H9 (cell line): ENCODE data around the gene KIAA0513. TPM values are rescaled to one million over a fixed set of nuclear protein-coding genes. Genes with fewer than 3 reads are reported as not detected.

Experiments used
- DNase-seq: peaks from one replicate; pipeline ENCODE4 v3.0.0-alpha.2; 2017
- H2AFZ ChIP-seq: one replicate; pipeline ENCODE4 v1.6.1; 2013; ENCODE audit warnings: mild to moderate bottlenecking, low read length, control low read depth, moderate library complexity
- H2AK5ac ChIP-seq: 2 replicates; pipeline ENCODE4 v1.6.1; 2013; ENCODE audit warnings: low read length, control low read depth, mixed read lengths; ENCODE audit not compliant: insufficient read length
- H2BK120ac ChIP-seq: one replicate; pipeline ENCODE4 v1.6.1; 2013; ENCODE audit warnings: low read depth, mild to moderate bottlenecking, low read length, control low read depth, inconsistent platforms; ENCODE audit not compliant: poor library complexity, severe bottlenecking
- H2BK12ac ChIP-seq: 2 replicates; pipeline ENCODE4 v1.6.1; 2013; ENCODE audit warnings: low read length, control low read depth, mixed read lengths, low read depth; ENCODE audit not compliant: insufficient read length
- H2BK15ac ChIP-seq: 2 replicates; pipeline ENCODE4 v1.6.1; 2013; ENCODE audit warnings: low read depth, low read length, control low read depth
- H2BK20ac ChIP-seq: one replicate; pipeline ENCODE4 v1.6.1; 2013; ENCODE audit warnings: low read depth, mild to moderate bottlenecking, low read length, control low read depth, inconsistent platforms; ENCODE audit not compliant: poor library complexity, severe bottlenecking
- H2BK5ac ChIP-seq: 2 replicates; pipeline ENCODE4 v1.6.1; 2013; ENCODE audit warnings: low read length, control low read depth, mixed read lengths; ENCODE audit not compliant: insufficient read length
- H3K14ac ChIP-seq: 2 replicates; pipeline ENCODE4 v1.6.1; 2013; ENCODE audit warnings: low read length, control low read depth; ENCODE audit not compliant: insufficient read depth
- H3K18ac ChIP-seq: 2 replicates; pipeline ENCODE4 v1.6.1; 2013; ENCODE audit warnings: low read depth, mild to moderate bottlenecking, mixed read lengths, low read length, control low read depth; ENCODE audit not compliant: insufficient read length
- H3K23ac ChIP-seq: 2 replicates; pipeline ENCODE4 v1.6.1; 2013; ENCODE audit warnings: low read length, control low read depth, mixed read lengths, low read depth; ENCODE audit not compliant: insufficient read length
- H3K23me2 ChIP-seq: 2 replicates; pipeline ENCODE4 v1.6.1; 2013; ENCODE audit warnings: low read depth, mild to moderate bottlenecking, mixed read lengths, low read length, control low read depth; ENCODE audit not compliant: insufficient read length, poor library complexity, severe bottlenecking
- H3K27ac ChIP-seq: 2 replicates; pipeline ENCODE4 v1.5.1; 2013; ENCODE audit warnings: low read length, control low read depth, mixed read lengths, low read depth; ENCODE audit not compliant: insufficient read length
- H3K27me3 ChIP-seq: 2 replicates; pipeline ENCODE4 v1.6.1; 2013; ENCODE audit warnings: low read length, control low read depth, inconsistent platforms; ENCODE audit not compliant: insufficient read depth
- H3K4ac ChIP-seq: 2 replicates; pipeline ENCODE4 v1.6.1; 2013; ENCODE audit warnings: low read depth, mild to moderate bottlenecking, control low read depth, inconsistent platforms, low read length, moderate library complexity
- H3K4me1 ChIP-seq: 2 replicates; pipeline ENCODE4 v1.6.1; 2013; ENCODE audit warnings: low read length, control low read depth, inconsistent platforms; ENCODE audit not compliant: insufficient read depth
- H3K4me2 ChIP-seq: 2 replicates; pipeline ENCODE4 v1.6.1; 2013; ENCODE audit warnings: low read length, control low read depth, mixed read lengths; ENCODE audit not compliant: insufficient read length, insufficient read depth
- H3K56ac ChIP-seq: 2 replicates; pipeline ENCODE4 v1.6.1; 2013; ENCODE audit warnings: low read depth, mild to moderate bottlenecking, mixed read lengths, low read length, control low read depth; ENCODE audit not compliant: insufficient read length
- H3K79me1 ChIP-seq: 2 replicates; pipeline ENCODE4 v1.6.1; 2013; ENCODE audit warnings: low read depth, mild to moderate bottlenecking, moderate library complexity, low read length, control low read depth, inconsistent platforms; ENCODE audit not compliant: insufficient read depth, poor library complexity, severe bottlenecking
- H3K79me2 ChIP-seq: 2 replicates; pipeline ENCODE4 v1.6.1; 2013; ENCODE audit warnings: low read length, control low read depth, inconsistent platforms; ENCODE audit not compliant: insufficient read depth
- H3K9ac ChIP-seq: 2 replicates; pipeline ENCODE4 v1.6.1; 2013; ENCODE audit warnings: low read length, control low read depth, mixed read lengths; ENCODE audit not compliant: insufficient read length; ENCODE audit errors: extremely low read depth
- H3K9me3 ChIP-seq: one replicate; pipeline ENCODE4 v1.6.1; 2013; ENCODE audit warnings: low read depth, low read length, inconsistent platforms; ENCODE audit not compliant: control insufficient read depth
- H3T11ph ChIP-seq: one replicate; pipeline ENCODE4 v1.6.1; 2013; ENCODE audit warnings: mild to moderate bottlenecking, low read length, control low read depth, inconsistent platforms
- H4K20me1 ChIP-seq: one replicate; pipeline ENCODE4 v1.6.1; 2013; ENCODE audit not compliant: control insufficient read depth, insufficient read length, insufficient read depth
- H4K5ac ChIP-seq: 2 replicates; pipeline ENCODE4 v1.6.1; 2013; ENCODE audit warnings: low read depth, mild to moderate bottlenecking, mixed read lengths, low read length, control low read depth; ENCODE audit not compliant: insufficient read length
- H4K8ac ChIP-seq: replicated peaks from 2 replicates; pipeline ENCODE4 v1.6.1; 2013; ENCODE audit warnings: low read length, control low read depth, mixed read lengths, low read depth; ENCODE audit not compliant: insufficient read length
- H4K91ac ChIP-seq: 2 replicates; pipeline ENCODE4 v1.6.1; 2013; ENCODE audit warnings: low read depth, mild to moderate bottlenecking, moderate library complexity, mixed read lengths, low read length, control low read depth; ENCODE audit not compliant: insufficient read length
- H3K27ac Mint-ChIP-seq, 3 experiments: 2 replicates in 2 of 3; 3 replicates in 1 of 3; pipeline ENCODE4 v1.8.0; 2020 to 2021; ENCODE audit warnings: mixed read lengths in 3 of 3, mild to moderate bottlenecking in 1 of 3, moderate library complexity in 1 of 3
- H3K27me3 Mint-ChIP-seq: 2 replicates; pipeline ENCODE4 v1.8.0; 2021; ENCODE audit warnings: low read depth, mild to moderate bottlenecking, moderate library complexity, mixed read lengths
- H3K36me3 Mint-ChIP-seq, 3 experiments: 2 replicates in 2 of 3; 3 replicates in 1 of 3; pipeline ENCODE4 v1.8.0; 2020 to 2021; ENCODE audit warnings: low read depth in 3 of 3, mixed read lengths in 3 of 3; ENCODE audit not compliant: insufficient read depth in 1 of 3
- H3K4me1 Mint-ChIP-seq, 2 experiments: 2 replicates each; pipeline ENCODE4 v1.8.0; 2020; ENCODE audit warnings: mixed read lengths in 2 of 2
- H3K4me3 Mint-ChIP-seq, 2 experiments: 2 replicates in 1 of 2; 3 replicates in 1 of 2; pipeline ENCODE4 v1.8.0; 2020 to 2021; ENCODE audit warnings: mild to moderate bottlenecking in 2 of 2, mixed read lengths in 2 of 2, moderate library complexity in 1 of 2
- H3K9me3 Mint-ChIP-seq, 2 experiments: 2 replicates in 1 of 2; 3 replicates in 1 of 2; pipeline ENCODE4 v1.8.0; 2020; ENCODE audit warnings: mild to moderate bottlenecking in 2 of 2, mixed read lengths in 2 of 2, moderate library complexity in 1 of 2
- CTCF ChIP-seq: fragments of 200-600 bp; sonication (generic); conservative IDR thresholded peaks from 3 replicates; pipeline ENCODE4 v1.8.0; 2021; ENCODE audit warnings: antibody characterized with exemption, mild to moderate bottlenecking
- WGBS: extraction: QIAGEN DNeasy Blood & Tissue Kit; methylation state at CpG from one replicate; pipeline ENCODE4 v1.1.7; 2013; ENCODE audit warnings: missing lambda C conversion rate, low lambda C conversion rate, mixed read lengths; ENCODE audit not compliant: insufficient read length; ENCODE audit errors: extremely low coverage; 5-methylcytosine and 5-hydroxymethylcytosine counted together
- total RNA-seq: library from RNA; stranded (reverse); gene quantifications from 2 replicates; pipeline ENCODE4 v1.2.1, GENCODE V29; 2021

Gene KIAA0513
- total RNA-seq, 1 experiment from 2014 or later = 4.7 TPM

- Histone ChIP-seq H2BK20ac (no peak overlapping the region), H3T11ph (no peak overlapping the region), H3K27ac (no peak overlapping the region), H2AFZ (no peak overlapping the region), H3K14ac (no peak overlapping the region), H3K4me1 (peaks cover 2% of the 10 kb centered on the region; the same call in 1 of the 2 replicates), H3K9ac (no peak overlapping the region), H3K23me2 (no peaks in the 10 kb centered on the region), H3K9me3 (no peaks in the 10 kb centered on the region), H4K5ac (no peak overlapping the region), H4K8ac (no peak overlapping the region), H2BK15ac (no peak overlapping the region), H3K56ac (no peak overlapping the region), H2BK5ac (no peak overlapping the region), H3K4ac (no peak overlapping the region), H3K18ac (no peak overlapping the region), H2BK120ac (no peak overlapping the region), H4K91ac (no peak overlapping the region), H2BK12ac (no peak overlapping the region), H2AK5ac (no peak overlapping the region), H3K79me1 (no peaks in the 10 kb centered on the region), H3K79me2 (no peaks in the 10 kb centered on the region), H3K4me2 (no peak overlapping the region), H3K23ac (no peak overlapping the region), H3K27me3 (no peaks in the 10 kb centered on the region), H4K20me1 (no peaks in the 10 kb centered on the region)
- Mint-ChIP-seq H3K36me3 (peaks cover 0 to 3% (median 0%) of the 10 kb centered on the region in 3 experiments; a peak in 1 of 7 replicates), H3K9me3 (no peaks in the 10 kb centered on the region), H3K27ac (no peak overlapping the region), H3K4me1 (peaks cover 17 to 20% of the 10 kb centered on the region in 2 experiments), H3K27me3 (peaks cover 12% of the 10 kb centered on the region), H3K4me3 (no peak overlapping the region)
- DNase-seq = no peak
- WGBS = no CpG with 5 or more reads among the region's 18 CpGs
- no peak for TF ChIP-seq CTCF
Observed at GRCh38 chr16:85067024-85067423, 39.4 kb downstream of the KIAA0513 start.
